ENCODE results near the gene BCR. TPM values are rescaled to one million over a fixed set of nuclear protein-coding genes. Genes with fewer than 3 reads are reported as not detected.
A peak's percentile ranks its signal among the peaks of the same experiment; 100 is the strongest.

BCR gene
- total and polyA plus RNA-seq, 2 donors from 2014 or later, result 45.0 to 97.7 TPM

DNA sequence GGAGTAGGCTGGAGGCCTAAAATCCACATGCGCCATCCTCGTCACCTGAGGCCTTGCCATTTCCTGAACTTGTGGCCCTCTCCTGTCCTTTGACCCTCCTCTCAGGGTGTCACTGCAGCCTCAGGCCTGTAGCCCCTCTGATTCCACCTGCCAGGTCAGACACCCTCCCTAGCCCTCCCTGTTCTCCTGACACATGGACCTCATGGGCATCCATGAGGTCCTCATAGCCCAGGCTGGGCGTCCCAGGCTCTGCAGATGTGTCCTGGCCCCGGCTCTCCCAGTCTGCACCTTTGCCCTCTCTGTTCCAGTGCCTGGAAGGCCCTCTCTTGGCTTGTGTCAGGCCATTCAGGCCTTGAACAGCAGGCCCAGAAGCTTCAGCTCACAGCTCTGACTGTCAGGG, 19.3 kb upstream of the BCR start:
- DNase-seq (no peak), FAIRE-seq (no peak)
- Histone ChIP-seq H3K9me3 (ENCODE audit: control insufficient read depth in 2 of 3, insufficient read depth in 1 of 3, low read length in 3 of 3) (no peaks in the 10 kb centered on the region), H3K36me3 (ENCODE audit: control insufficient read depth in 2 of 3, insufficient read depth in 3 of 3, low read length in 3 of 3) (peaks cover 0 to 6% (median 0%) of the 10 kb centered on the region in 3 donors), H3K27ac (ENCODE audit: low read depth in 2 of 2, low read length in 2 of 2) (no peak overlapping the region), H3K4me3 (ENCODE audit: low read length in 3 of 3) (no peak overlapping the region), H3K9ac (ENCODE audit: low read length in 3 of 3) (no peak overlapping the region), H3K4me1 (ENCODE audit: control insufficient read depth in 2 of 3, insufficient read depth in 2 of 3, low read depth in 1 of 3, low read length in 3 of 3) (peaks cover 0 to 3% (median 0%) of the 10 kb centered on the region in 3 donors), H3K27me3 (ENCODE audit: control insufficient read depth, insufficient read depth, low read length) (no peaks in the 10 kb centered on the region)
- intact Hi-C loops (cut with DNase I), result no loop called here
- TF ChIP-seq, protein P1, sequence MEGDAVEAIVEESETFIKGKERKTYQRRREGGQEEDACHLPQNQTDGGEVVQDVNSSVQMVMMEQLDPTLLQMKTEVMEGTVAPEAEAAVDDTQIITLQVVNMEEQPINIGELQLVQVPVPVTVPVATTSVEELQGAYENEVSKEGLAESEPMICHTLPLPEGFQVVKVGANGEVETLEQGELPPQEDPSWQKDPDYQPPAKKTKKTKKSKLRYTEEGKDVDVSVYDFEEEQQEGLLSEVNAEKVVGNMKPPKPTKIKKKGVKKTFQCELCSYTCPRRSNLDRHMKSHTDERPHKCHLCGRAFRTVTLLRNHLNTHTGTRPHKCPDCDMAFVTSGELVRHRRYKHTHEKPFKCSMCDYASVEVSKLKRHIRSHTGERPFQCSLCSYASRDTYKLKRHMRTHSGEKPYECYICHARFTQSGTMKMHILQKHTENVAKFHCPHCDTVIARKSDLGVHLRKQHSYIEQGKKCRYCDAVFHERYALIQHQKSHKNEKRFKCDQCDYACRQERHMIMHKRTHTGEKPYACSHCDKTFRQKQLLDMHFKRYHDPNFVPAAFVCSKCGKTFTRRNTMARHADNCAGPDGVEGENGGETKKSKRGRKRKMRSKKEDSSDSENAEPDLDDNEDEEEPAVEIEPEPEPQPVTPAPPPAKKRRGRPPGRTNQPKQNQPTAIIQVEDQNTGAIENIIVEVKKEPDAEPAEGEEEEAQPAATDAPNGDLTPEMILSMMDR (IDR thresholded peaks at IDR 0.05; ENCODE audit: borderline replicate concordance, extremely low read depth, insufficient read depth), result no peak

DNA sequence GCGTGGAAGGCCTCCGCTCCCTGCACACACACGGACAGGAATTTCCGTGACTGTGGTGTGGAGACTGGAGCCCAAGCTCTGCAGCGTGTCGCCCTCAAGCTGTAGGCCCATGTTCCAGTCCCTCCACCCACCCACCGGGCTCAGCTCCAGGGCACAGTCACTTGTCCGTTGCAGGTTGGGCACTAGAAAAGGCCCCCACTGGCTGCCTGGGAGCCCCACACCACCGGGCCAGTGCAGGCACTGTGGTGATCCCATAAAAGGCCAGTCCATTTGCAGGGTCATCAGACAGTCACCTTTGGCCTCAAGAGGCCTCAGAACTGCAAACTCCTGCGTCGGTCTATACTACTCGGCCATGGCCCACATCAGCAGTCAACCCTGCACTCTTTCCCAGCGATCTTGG, 18.7 kb upstream of the BCR start:
- intact Hi-C loops (cut with DNase I), result no loop called here
- H3K9ac ChIP-seq (ENCODE audit: low read length in 3 of 3), result no peak overlapping the region
- no peak for FAIRE-seq
- H3K4me1 ChIP-seq (ENCODE audit: control insufficient read depth in 2 of 3, insufficient read depth in 2 of 3, low read depth in 1 of 3, low read length in 3 of 3), result peaks cover 0 to 3% (median 0%) of the 10 kb centered on the region in 3 donors
- H3K27ac ChIP-seq (ENCODE audit: low read depth in 2 of 2, low read length in 2 of 2), result no peak overlapping the region
- no peak overlapping the region for H3K4me3 ChIP-seq (ENCODE audit: low read length in 3 of 3)
- TF ChIP-seq, protein P1 (IDR thresholded peaks at IDR 0.05; ENCODE audit: borderline replicate concordance, extremely low read depth, insufficient read depth), result no peak
- no peaks in the 10 kb centered on the region for H3K27me3 ChIP-seq (ENCODE audit: control insufficient read depth, insufficient read depth, low read length)
- peaks cover 0 to 3% (median 0%) of the 10 kb centered on the region in 3 donors for H3K36me3 ChIP-seq (ENCODE audit: control insufficient read depth in 2 of 3, insufficient read depth in 3 of 3, low read length in 3 of 3)
- DNase-seq, result no peak
- no peaks in the 10 kb centered on the region for H3K9me3 ChIP-seq (ENCODE audit: control insufficient read depth in 2 of 3, insufficient read depth in 1 of 3, low read length in 3 of 3)

DNA sequence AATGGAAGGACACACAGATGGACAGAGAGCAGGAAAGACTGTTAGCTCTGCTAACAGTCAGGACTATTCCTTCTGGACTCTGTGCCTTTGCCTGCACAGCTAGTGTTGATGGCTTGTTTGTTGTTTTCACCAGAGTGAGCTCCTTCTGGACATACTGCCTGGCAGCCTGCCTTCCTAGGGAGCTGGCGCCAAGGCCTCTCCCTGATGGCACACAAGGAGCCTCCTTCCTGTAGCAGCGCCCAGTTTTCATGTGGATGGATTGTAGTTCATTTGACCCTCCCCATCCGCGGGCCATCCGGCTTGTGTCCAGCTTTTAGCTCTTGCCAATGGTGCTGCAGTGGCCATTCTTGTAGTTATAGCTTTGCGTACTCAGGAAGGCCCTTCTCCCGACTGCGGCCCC, 16.6 kb upstream of the BCR start:
- no peak overlapping the region for H3K9ac ChIP-seq (ENCODE audit: low read length in 3 of 3)
- DNase-seq (no peak), FAIRE-seq (no peak)
- no peaks in the 10 kb centered on the region for H3K4me1 ChIP-seq (ENCODE audit: control insufficient read depth in 2 of 3, insufficient read depth in 2 of 3, low read depth in 1 of 3, low read length in 3 of 3)
- no peak overlapping the region for H3K27ac ChIP-seq (ENCODE audit: low read depth in 2 of 2, low read length in 2 of 2)
- TF ChIP-seq, protein P1 (IDR thresholded peaks at IDR 0.05; ENCODE audit: borderline replicate concordance, extremely low read depth, insufficient read depth), result no peak
- H3K36me3 ChIP-seq (ENCODE audit: control insufficient read depth in 2 of 3, insufficient read depth in 3 of 3, low read length in 3 of 3), result peaks cover 0 to 3% (median 0%) of the 10 kb centered on the region in 3 donors
- H3K9me3 ChIP-seq (ENCODE audit: control insufficient read depth in 2 of 3, insufficient read depth in 1 of 3, low read length in 3 of 3), result no peaks in the 10 kb centered on the region
- intact Hi-C loops (cut with DNase I), result no loop called here
- no peaks in the 10 kb centered on the region for H3K27me3 ChIP-seq (ENCODE audit: control insufficient read depth, insufficient read depth, low read length)
- H3K4me3 ChIP-seq (ENCODE audit: low read length in 3 of 3), result no peak overlapping the region

DNA sequence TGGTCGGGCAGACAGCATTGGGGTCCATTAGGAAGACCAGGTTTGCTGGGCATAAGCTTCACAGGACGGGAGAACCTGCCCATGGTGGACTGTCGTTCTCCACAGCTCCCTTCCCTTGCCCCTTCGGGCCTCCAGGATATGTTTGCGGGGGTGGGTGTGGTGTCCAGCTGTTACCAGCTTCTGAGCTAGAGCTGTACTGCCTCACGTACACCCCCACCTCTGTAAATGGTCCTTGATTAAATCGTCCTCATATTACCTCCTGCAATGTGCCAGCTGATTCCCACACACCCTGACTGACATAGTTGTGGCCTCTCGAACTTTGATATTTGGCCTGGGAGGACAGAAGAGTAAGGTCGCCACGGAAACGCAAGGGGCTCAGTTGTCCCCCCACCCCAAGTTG, 16.2 kb upstream of the BCR start:
- H3K27me3 ChIP-seq (ENCODE audit: control insufficient read depth, insufficient read depth, low read length), result no peaks in the 10 kb centered on the region
- FAIRE-seq (no peak), DNase-seq (peak in 1 of 5 donors; percentile 59)
- H3K4me3 ChIP-seq (ENCODE audit: low read length in 3 of 3), result no peak overlapping the region
- no peaks in the 10 kb centered on the region for H3K4me1 ChIP-seq (ENCODE audit: control insufficient read depth in 2 of 3, insufficient read depth in 2 of 3, low read depth in 1 of 3, low read length in 3 of 3)
- no peak overlapping the region for H3K27ac ChIP-seq (ENCODE audit: low read depth in 2 of 2, low read length in 2 of 2)
- no peaks in the 10 kb centered on the region for H3K9me3 ChIP-seq (ENCODE audit: control insufficient read depth in 2 of 3, insufficient read depth in 1 of 3, low read length in 3 of 3)
- peaks cover 0 to 3% (median 0%) of the 10 kb centered on the region in 3 donors for H3K36me3 ChIP-seq (ENCODE audit: control insufficient read depth in 2 of 3, insufficient read depth in 3 of 3, low read length in 3 of 3)
- H3K9ac ChIP-seq (ENCODE audit: low read length in 3 of 3), result no peak overlapping the region
- TF ChIP-seq, protein P1 (IDR thresholded peaks at IDR 0.05; ENCODE audit: borderline replicate concordance, extremely low read depth, insufficient read depth), result no peak
- intact Hi-C loops (cut with DNase I), result no loop called here
